ENCODE measurements around the gene PPP6R2.

GRCh38 chr22:50314455-50315288 lies 28.5 kb upstream of the PPP6R2 start:
- TF ChIP-seq POLR2A (IDR thresholded peaks at IDR 0.05) = no peak
- TF ChIP-seq CTCF (IDR thresholded peaks at IDR 0.05) = no peak
